ENCODE data around the gene MSX1.

DNA sequence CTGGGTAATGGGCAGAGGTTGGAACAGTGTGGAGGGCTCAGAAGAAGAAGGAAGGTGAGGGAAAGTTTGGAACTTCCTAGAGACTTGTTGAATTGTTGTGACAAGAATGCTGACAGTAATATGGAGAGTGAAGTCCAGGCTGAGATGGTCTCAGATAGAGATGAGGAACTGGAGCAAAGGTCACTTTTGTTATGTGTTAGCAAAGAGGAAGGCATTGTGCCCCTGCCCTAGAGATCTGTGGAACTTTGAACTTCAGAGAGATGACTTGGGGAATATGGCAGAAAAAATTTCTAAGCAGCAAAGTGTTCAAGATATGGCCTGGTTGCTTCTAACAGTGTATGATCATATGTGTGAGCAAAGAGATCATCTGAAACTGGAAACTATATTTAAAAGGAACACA, 37.9 kb upstream of the MSX1 start:
- no peak for TF ChIP-seq POLR2AphosphoS5 (IDR thresholded peaks at IDR 0.05; ENCODE audit: low read depth, low read length)
- TF ChIP-seq TAF1 (IDR thresholded peaks at IDR 0.05; ENCODE audit: low read depth, low read length) = no peak
- no peak for TF ChIP-seq POLR2A (IDR thresholded peaks at IDR 0.05; ENCODE audit: low read depth, low read length)
- no peak for TF ChIP-seq SPI1 (IDR thresholded peaks at IDR 0.05; ENCODE audit: low read depth, low read length)
- no peak for TF ChIP-seq PAX5 (IDR thresholded peaks at IDR 0.05; ENCODE audit: insufficient read depth, low read length, severe bottlenecking)

Data from GM12891 (cell line).